Omental fat pad (tissue), 4 donors: Measurements from ENCODE around the gene OAT. TPM values are rescaled to one million over a fixed set of nuclear protein-coding genes. Genes with fewer than 3 reads are reported as not detected.
"Not testable (repeated sequence)": the region's sequence is repeated elsewhere in the genome, so short reads cannot be mapped to it uniquely, and the experiment has no call there.

Experiments used
- ATAC-seq: fragments of 150-250 bp; one replicate; pipeline ENCODE4 v1.9.1; 2016; ENCODE audit warnings: mild to moderate bottlenecking, moderate library complexity; ENCODE audit not compliant: low FRiP score
- DNase-seq: peaks from one replicate; pipeline ENCODE4 v3.0.0-alpha.2; 2019; ENCODE audit warnings: low spot score
- total RNA-seq, 4 donors: library from RNA; depleted of rRNA; stranded (reverse); fragments of >200 nt; gene quantifications; one replicate each; pipeline ENCODE4 v1.1.0, GENCODE V29; 2016
- TF ChIP-seq, protein P1 (sequence below), 3 donors: fragments of 450-650 bp; IDR thresholded peaks; one replicate each; pipeline ENCODE4 v1.5.1; 2016 to 2017; ENCODE audit warnings: antibody characterized with exemption in 3 of 3, mild to moderate bottlenecking in 3 of 3, moderate library complexity in 2 of 3

Gene OAT
- total RNA-seq, 4 donors from 2014 or later, result 62.4 to 120 (median 85.3) TPM

DNA sequence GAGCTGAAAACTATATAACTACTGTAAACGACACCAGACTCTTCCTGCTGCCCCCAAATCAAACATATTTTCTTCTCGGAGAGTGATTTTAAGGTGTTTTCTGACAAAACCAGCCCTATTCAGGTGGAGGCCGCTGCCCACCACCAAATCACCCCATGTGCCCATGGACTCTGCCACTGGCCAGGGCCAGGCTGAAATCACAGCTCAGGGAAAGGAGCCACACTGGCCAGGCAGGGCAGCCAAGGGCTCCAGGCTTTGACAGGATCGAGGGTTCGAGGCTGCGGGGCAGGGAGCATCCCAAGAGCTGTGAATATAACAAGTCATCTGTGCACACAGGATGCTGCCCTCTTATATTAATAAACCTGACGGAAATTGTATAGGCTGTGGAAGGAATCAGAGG is 48.3 kb downstream of the OAT start:
- TF ChIP-seq, protein P1, sequence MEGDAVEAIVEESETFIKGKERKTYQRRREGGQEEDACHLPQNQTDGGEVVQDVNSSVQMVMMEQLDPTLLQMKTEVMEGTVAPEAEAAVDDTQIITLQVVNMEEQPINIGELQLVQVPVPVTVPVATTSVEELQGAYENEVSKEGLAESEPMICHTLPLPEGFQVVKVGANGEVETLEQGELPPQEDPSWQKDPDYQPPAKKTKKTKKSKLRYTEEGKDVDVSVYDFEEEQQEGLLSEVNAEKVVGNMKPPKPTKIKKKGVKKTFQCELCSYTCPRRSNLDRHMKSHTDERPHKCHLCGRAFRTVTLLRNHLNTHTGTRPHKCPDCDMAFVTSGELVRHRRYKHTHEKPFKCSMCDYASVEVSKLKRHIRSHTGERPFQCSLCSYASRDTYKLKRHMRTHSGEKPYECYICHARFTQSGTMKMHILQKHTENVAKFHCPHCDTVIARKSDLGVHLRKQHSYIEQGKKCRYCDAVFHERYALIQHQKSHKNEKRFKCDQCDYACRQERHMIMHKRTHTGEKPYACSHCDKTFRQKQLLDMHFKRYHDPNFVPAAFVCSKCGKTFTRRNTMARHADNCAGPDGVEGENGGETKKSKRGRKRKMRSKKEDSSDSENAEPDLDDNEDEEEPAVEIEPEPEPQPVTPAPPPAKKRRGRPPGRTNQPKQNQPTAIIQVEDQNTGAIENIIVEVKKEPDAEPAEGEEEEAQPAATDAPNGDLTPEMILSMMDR (IDR thresholded peaks at IDR 0.05), result no peak
- DNase-seq, result peak; percentile 17
- ATAC-seq, result no peak

DNA sequence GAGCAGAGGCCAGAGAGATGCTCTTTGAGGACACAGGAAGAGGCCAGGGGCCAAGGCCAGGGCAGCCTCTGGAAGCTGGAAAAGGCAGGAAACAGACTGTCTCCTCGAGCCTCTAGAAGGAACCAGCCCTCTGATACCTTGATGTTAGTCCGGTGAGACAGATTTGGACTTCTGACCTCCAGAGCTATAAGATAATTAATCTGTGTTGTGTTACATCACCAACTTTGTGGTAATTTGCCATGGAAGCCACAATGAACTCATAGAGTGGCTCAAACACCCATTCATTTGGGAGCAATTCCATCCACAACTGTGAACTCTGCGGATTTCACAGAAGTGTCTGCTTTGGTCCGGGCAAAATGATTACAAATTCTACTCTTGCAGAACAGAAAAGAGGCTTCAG is 48.7 kb downstream of the OAT start:
- TF ChIP-seq, protein P1 (IDR thresholded peaks at IDR 0.05), result no peak
- no peak for DNase-seq
- no peak for ATAC-seq

DNA sequence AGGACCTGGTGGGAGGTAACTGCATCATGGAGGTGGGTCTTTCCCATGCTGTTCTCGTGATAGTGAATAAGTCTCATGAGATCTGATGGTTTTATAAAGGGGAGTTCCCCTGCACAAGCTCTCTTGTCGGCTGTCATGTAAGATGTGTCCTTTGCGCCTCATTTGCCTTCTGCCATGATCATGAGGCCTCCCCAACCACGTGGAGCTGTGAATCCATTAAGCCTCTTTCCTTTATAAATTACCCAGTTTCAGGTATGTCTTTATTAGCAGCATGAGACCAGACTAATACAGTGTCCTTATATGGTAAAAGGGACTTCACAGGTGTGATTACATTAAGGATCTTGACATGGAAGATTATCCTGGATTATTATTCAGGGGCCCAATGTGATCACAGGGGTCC is 49.2 kb downstream of the OAT start:
- ATAC-seq, result not testable (repeated sequence)

DNA sequence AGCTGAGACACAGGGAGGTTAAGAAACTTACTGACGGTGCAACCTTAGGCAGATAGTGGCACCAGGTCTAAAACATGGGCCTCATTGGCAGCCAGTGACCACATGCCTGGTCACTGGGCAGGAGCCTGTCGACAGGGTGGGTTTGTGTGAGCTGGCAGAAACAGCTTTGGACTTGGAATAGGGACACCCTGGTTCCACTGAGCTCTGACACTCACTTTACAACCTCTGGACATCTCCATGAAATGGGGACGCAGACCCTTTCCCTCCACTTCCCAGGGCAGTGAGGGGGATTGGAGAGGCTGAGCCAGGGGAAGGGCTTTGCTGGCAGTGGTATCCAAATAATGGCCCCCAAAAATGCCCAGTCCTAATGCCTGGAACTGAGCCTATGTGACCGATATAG is 49.7 kb downstream of the OAT start:
- ATAC-seq (no peak), DNase-seq (no peak)
- TF ChIP-seq, protein P1 (IDR thresholded peaks at IDR 0.05), result no peak

More for the DNA sequence above, 49.2 kb downstream of the OAT start:
- not testable (repeated sequence) for DNase-seq

DNA sequence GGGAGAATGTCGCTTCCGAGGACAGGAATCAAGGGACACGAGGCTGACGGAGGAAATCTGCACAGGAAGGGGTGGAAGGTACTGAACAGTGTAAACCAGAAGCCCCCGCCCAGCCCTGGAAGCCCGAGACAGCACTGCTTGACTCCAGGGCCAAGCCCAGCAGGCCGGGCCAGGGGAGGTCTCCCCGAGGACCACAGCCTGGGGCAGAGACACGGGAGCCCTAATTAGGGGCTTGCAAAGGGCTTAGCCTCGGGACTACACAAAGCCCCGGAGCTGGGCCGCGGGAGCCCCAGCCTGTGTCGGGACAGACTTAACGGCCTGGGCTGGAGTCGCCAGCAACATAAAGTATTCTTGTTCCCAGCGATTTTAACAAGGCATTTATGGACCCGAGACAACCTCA is 50.8 kb downstream of the OAT start:
- no peak for DNase-seq
- no peak for ATAC-seq
- TF ChIP-seq, protein P1 (IDR thresholded peaks at IDR 0.05), result no peak

DNA sequence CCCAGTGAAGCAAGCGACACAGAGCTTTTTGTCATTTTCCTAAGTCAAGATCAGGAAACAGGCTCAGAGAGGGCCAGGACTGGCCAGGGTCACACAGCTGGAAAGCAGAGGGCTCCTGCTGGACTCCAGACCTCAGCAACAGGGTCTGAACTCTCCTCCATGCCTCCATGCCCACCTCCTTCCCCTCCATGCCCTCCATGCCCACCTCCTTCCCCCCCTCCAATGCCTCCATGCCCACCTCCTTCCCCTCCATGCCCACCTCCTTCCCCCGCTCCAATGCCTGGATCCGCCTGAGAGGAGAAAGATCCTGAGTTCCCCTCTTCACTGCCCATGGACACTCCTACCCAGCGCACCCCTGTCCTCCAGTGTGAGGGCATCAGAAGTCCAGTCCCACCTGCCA is 51.3 kb downstream of the OAT start:
- DNase-seq (no peak), ATAC-seq (no peak)
- TF ChIP-seq, protein P1 (IDR thresholded peaks at IDR 0.05), result no peak

DNA sequence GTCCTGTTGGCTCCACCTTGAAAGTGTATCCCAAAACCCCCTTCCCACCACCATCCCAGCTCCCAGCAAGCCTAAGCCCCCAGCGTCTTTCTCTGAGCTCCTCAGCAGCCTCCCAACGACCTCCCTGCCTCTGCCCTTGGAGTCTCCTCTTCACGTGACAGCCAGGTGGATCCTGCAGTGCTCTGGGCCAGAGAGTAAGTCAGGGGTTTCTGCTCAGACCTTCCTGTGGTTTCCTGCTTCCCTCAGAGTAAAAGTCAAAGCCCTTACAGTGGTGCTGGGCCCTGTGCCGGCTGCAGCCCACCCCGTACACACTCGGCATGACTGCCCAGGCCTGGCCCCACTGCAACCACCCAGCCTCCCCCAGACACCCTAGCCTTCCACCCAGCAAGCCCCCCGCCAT is 51.9 kb downstream of the OAT start:
- ATAC-seq, result no peak
- TF ChIP-seq, protein P1 (IDR thresholded peaks at IDR 0.05), result no peak

DNA sequence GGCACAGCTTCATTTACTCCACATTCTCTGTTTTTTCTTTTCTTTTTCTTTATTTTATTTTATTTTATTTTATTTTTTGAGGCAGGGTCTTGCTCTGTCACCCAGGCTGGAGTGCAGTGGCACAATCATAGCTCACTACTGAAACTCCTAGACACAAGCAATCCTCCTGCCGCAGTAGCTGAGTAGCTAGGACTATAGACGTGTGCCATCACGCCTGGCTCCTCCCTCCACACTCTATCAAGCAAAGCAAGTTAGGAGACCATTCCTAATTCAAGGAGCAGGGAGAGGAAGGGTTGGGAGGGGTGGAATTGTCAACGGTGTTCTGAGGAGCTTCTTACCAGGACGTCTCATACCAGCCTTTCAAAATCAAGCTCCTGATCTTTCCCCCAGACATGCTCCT is 52.4 kb downstream of the OAT start:
- no peak for ATAC-seq
- TF ChIP-seq, protein P1 (IDR thresholded peaks at IDR 0.05), result no peak
- no peak for DNase-seq

More for the DNA sequence above, 51.9 kb downstream of the OAT start:
- no peak for DNase-seq
